SK-N-SH (cell line): ENCODE measurements around the gene WEE2. TPM values are rescaled to one million over a fixed set of nuclear protein-coding genes. Genes with fewer than 3 reads are reported as not detected.
A peak's percentile ranks its signal among the peaks of the same experiment; 100 is the strongest.

ENCODE experiments used
- CTCF ChIA-PET: fragments of 300-600, 350-600 bp; formaldehyde crosslinking; extraction: SDS; loops from one replicate; lab custom pipeline; 2021; lab: Yijun Ruan, JAX
- POLR2A ChIA-PET: fragments of 350-600 bp; sonication (Branson Sonifier 250); formaldehyde crosslinking; extraction: SDS; loops from one replicate; lab custom pipeline; 2020; ENCODE audit warnings: antibody characterized with exemption, inconsistent platforms; lab: Yijun Ruan, JAX
- DNase-seq: peaks from one replicate; pipeline ENCODE4 v3.0.0; 2012
- H2AFZ ChIP-seq: fragments of 200-600 bp; sonication (generic); 2 replicates; pipeline ENCODE4 v1.8.1; 2016; ENCODE audit warnings: antibody characterized with exemption, mild to moderate bottlenecking, low read depth
- H3F3A ChIP-seq: fragments of 200-600 bp; sonication (generic); replicated peaks from 2 replicates; pipeline ENCODE3; 2016; ENCODE audit warnings: antibody characterized with exemption, mild to moderate bottlenecking; ENCODE audit not compliant: insufficient read depth
- H3K27ac ChIP-seq, 2 experiments: fragments of 200-500 bp in 1 of 2; fragments of 200-600 bp in 1 of 2; sonication (Bioruptor generic) in 1 of 2; sonication (generic), shearing (Covaris generic) in 1 of 2; 2 replicates each; pipeline versions ENCODE4 v1.5.1 to v1.6.1; 2014 to 2016; ENCODE audit warnings: low read depth in 2 of 2, inconsistent platforms in 1 of 2, low read length in 1 of 2, mild to moderate bottlenecking in 1 of 2, mixed read lengths in 1 of 2
- H3K27me3 ChIP-seq: fragments of 200-600 bp; sonication (generic), shearing (Covaris generic); 2 replicates; pipeline ENCODE4 v1.6.1; 2016; ENCODE audit warnings: mixed run types; ENCODE audit not compliant: insufficient read depth
- H3K36me3 ChIP-seq, 2 experiments: fragments of 200-500 bp in 1 of 2; fragments of 200-600 bp in 1 of 2; sonication (Bioruptor generic) in 1 of 2; sonication (generic) in 1 of 2; replicated peaks in 1 of 2; 2 replicates each; pipeline versions ENCODE3 to v1.5.1; 2014 to 2016; ENCODE audit warnings: low read length in 1 of 2, mild to moderate bottlenecking in 1 of 2; ENCODE audit not compliant: insufficient read depth in 2 of 2, control insufficient read depth in 1 of 2
- H3K4me1 ChIP-seq, 2 experiments: fragments of 200-500 bp in 1 of 2; fragments of 200-600 bp in 1 of 2; sonication (Bioruptor generic) in 1 of 2; sonication (generic), shearing (Covaris generic) in 1 of 2; 2 replicates each; pipeline versions ENCODE4 v1.5.1 to v1.6.1; 2014 to 2016; ENCODE audit warnings: low read depth in 1 of 2, low read length in 1 of 2, mixed run types in 1 of 2; ENCODE audit not compliant: insufficient read depth in 2 of 2, control insufficient read depth in 1 of 2
- H3K4me2 ChIP-seq: fragments of 200-600 bp; sonication (generic), shearing (Covaris generic); 2 replicates; pipeline ENCODE4 v1.6.1; 2017; ENCODE audit warnings: mixed run types
- H3K4me3 ChIP-seq, 2 experiments: fragments of 200-500 bp in 1 of 2; fragments of 200-600 bp in 1 of 2; sonication (Bioruptor generic) in 1 of 2; sonication (generic), shearing (Covaris generic) in 1 of 2; 2 replicates each; pipeline versions ENCODE4 v1.5.1 to v1.8.1; 2014 to 2016; ENCODE audit warnings: low read depth in 2 of 2, inconsistent platforms in 1 of 2, low read length in 1 of 2, mild to moderate bottlenecking in 1 of 2, mixed read lengths in 1 of 2, moderate library complexity in 1 of 2
- H3K79me2 ChIP-seq: fragments of 200-600 bp; sonication (generic); 2 replicates; pipeline ENCODE4 v1.8.1; 2017; ENCODE audit warnings: mild to moderate bottlenecking; ENCODE audit not compliant: insufficient read depth
- H3K9ac ChIP-seq: fragments of 200-600 bp; sonication (generic); 2 replicates; pipeline ENCODE4 v1.6.1; 2017; ENCODE audit warnings: mixed run types
- H3K9me2 ChIP-seq: fragments of 200-600 bp; sonication (generic); 2 replicates; pipeline ENCODE4 v1.6.1; 2017; ENCODE audit warnings: mixed run types
- H3K9me3 ChIP-seq: fragments of 200-600 bp; sonication (generic); 2 replicates; pipeline ENCODE4 v1.6.1; 2017; ENCODE audit warnings: mixed run types, mild to moderate bottlenecking, moderate library complexity
- H4K20me1 ChIP-seq: fragments of 200-600 bp; sonication (generic); 2 replicates; pipeline ENCODE4 v1.6.1; 2017; ENCODE audit warnings: mild to moderate bottlenecking, mixed run types; ENCODE audit not compliant: insufficient read depth
- ELF1 ChIP-seq: IDR thresholded peaks from 2 replicates; pipeline ENCODE4 v1.4.0; 2012
- EP300 ChIP-seq, 2 experiments: IDR thresholded peaks; 2 replicates each; pipeline versions ENCODE4 v1.4.0 to v1.6.1; 2012; ENCODE audit warnings: borderline replicate concordance in 1 of 2, low read depth in 1 of 2, low read length in 1 of 2
- EZH2phosphoT487 ChIP-seq: fragments of 200-600 bp; sonication (generic); IDR thresholded peaks from 2 replicates; pipeline ENCODE4 v1.6.1; 2017; ENCODE audit warnings: low read depth, mixed run types, mild to moderate bottlenecking, antibody characterized with exemption, moderate library complexity, borderline replicate concordance
- FOSL2 ChIP-seq: IDR thresholded peaks from 2 replicates; pipeline ENCODE4 v1.4.0; 2012; ENCODE audit warnings: low read depth, mild to moderate bottlenecking, moderate library complexity, borderline replicate concordance
- FOXM1 ChIP-seq: IDR thresholded peaks from 2 replicates; pipeline ENCODE4 v1.4.0; 2012; ENCODE audit warnings: low read depth, mild to moderate bottlenecking
- GABPA ChIP-seq: IDR thresholded peaks from 2 replicates; pipeline ENCODE4 v1.4.0; 2012; ENCODE audit warnings: low read depth, mild to moderate bottlenecking
- MAX ChIP-seq: IDR thresholded peaks from 2 replicates; pipeline ENCODE4 v1.4.0; 2012; ENCODE audit warnings: low read depth
- NFIC ChIP-seq: IDR thresholded peaks from 2 replicates; pipeline ENCODE4 v1.4.0; 2012; ENCODE audit warnings: borderline replicate concordance
- NRF1 ChIP-seq: IDR thresholded peaks from 2 replicates; pipeline ENCODE4 v1.6.1; 2012; ENCODE audit warnings: low read depth, mild to moderate bottlenecking, low read length
- RXRA ChIP-seq: IDR thresholded peaks from 2 replicates; pipeline ENCODE4 v1.4.0; 2012; ENCODE audit warnings: low read depth, mild to moderate bottlenecking, borderline replicate concordance
- SIN3A ChIP-seq: IDR thresholded peaks from 2 replicates; pipeline ENCODE4 v1.6.1; 2012; ENCODE audit warnings: low read depth, mild to moderate bottlenecking, low read length, moderate library complexity, borderline replicate concordance
- USF1 ChIP-seq: IDR thresholded peaks from 2 replicates; pipeline ENCODE4 v1.4.0; 2012; ENCODE audit warnings: low read depth, borderline replicate concordance
- USF2 ChIP-seq: fragments of 150-350 bp; IDR thresholded peaks from 2 replicates; pipeline ENCODE4 v1.6.1; 2017; ENCODE audit warnings: antibody characterized with exemption, low read length, low read depth, borderline replicate concordance
- ZBTB33 ChIP-seq: IDR thresholded peaks from 2 replicates; pipeline ENCODE4 v1.4.0; 2012; ENCODE audit warnings: low read depth, borderline replicate concordance
- WGBS: methylation state at CpG from one replicate; pipeline ENCODE4 v1.1.6; 2017; ENCODE audit warnings: low lambda C conversion rate; 5-methylcytosine and 5-hydroxymethylcytosine counted together
- polyA plus RNA-seq, 3 experiments: library from polyadenylated mRNA; depleted of rRNA; stranded (reverse); fragments of >200 nt; gene quantifications; 2 replicates each; pipeline ENCODE4 v1.2.3, GENCODE V29; 2012

The WEE2 gene
- polyA plus RNA-seq, 1 of the 3 experiments (the other 2 are of a cell fraction): not detected

- Histone ChIP-seq H3K36me3 (no peaks in the 10 kb centered on the region), H3K4me2 (peak overlapping the region; percentile 3), H3K27me3 (no peaks in the 10 kb centered on the region), H3K4me3 (no peak overlapping the region), H2AFZ (peak overlapping the region; percentile 39; the same call in 1 of the 2 replicates), H3K9me2 (no peaks in the 10 kb centered on the region), H3K4me1 (peaks cover 0 to 11% of the 10 kb centered on the region in 2 experiments; a peak in 2 of 4 replicates), H3K9me3 (no peaks in the 10 kb centered on the region), H3K79me2 (peaks cover 11% of the 10 kb centered on the region), H3K9ac (no peak overlapping the region), H3F3A (peaks cover 4% of the 10 kb centered on the region), H3K27ac (peak overlapping the region in 1 of 2 experiments; percentile 42; a peak in 2 of 4 replicates), H4K20me1 (0 out of 2 replicates have a peak, but pooled peaks cover 4% of the 10 kb centered on the region)
- 58% methylated on average over 5 of the region's 5 CpGs for WGBS
- ChIA-PET POLR2A (no interaction called here), CTCF (interaction anchor here (1.0 to 1.7 kb wide), 3 partner anchors 13 to 55 kb away, joined by 3 to 4 read pairs (median 4); no protein-coding TSS in a partner anchor)
- peak; percentile 17; the same call in 1 of the 2 replicates for TF ChIP-seq FOSL2
- TF ChIP-seq USF2: no peak
- DNase-seq: no peak
Observed at GRCh38 chr7:141704741-141705140, 3.4 kb upstream of the WEE2 start.

- Histone ChIP-seq H2AFZ (no peak overlapping the region), H3K27ac (no peak overlapping the region), H3K79me2 (no peaks in the 10 kb centered on the region), H3F3A (peaks cover 4% of the 10 kb centered on the region), H3K9ac (no peak overlapping the region), H3K4me2 (no peak overlapping the region), H3K9me3 (no peaks in the 10 kb centered on the region), H3K36me3 (no peaks in the 10 kb centered on the region), H3K9me2 (no peaks in the 10 kb centered on the region), H4K20me1 (no peaks in the 10 kb centered on the region), H3K4me3 (no peak overlapping the region), H3K27me3 (no peaks in the 10 kb centered on the region), H3K4me1 (peaks cover 0 to 5% of the 10 kb centered on the region in 2 experiments; a peak in 2 of 4 replicates)
- CTCF ChIA-PET: no interaction called here
- TF ChIP-seq MAX (no peak), EP300 (IDR thresholded peaks at IDR 0.05; ENCODE audit: borderline replicate concordance in 1 of 2, low read depth in 1 of 2, low read length in 1 of 2) (no peak), USF1 (no peak)
- WGBS: 89% methylated on average over 1 of the region's 1 CpG
- POLR2A ChIA-PET: no interaction called here
- DNase-seq: no peak
Observed at GRCh38 chr7:141706239-141707064, 1.7 kb upstream of the WEE2 start.

GRCh38 chr7:141709318-141709717 lies 1.2 kb downstream of the WEE2 start:
- H3K27ac ChIP-seq: no peak overlapping the region
- H2AFZ ChIP-seq: no peak overlapping the region
- no peak overlapping the region for H3K4me2 ChIP-seq
- H4K20me1 ChIP-seq: no peaks in the 10 kb centered on the region
- peaks cover 4% of the 10 kb centered on the region for H3F3A ChIP-seq
- ChIA-PET CTCF (interaction anchor here (1.1 to 3.2 kb wide), 5 partner anchors 12 to 54 kb away, joined by 3 to 22 read pairs (median 5); partner anchors contain the start of gene SSBP1), POLR2A (no interaction called here)
- H3K9ac ChIP-seq: no peak overlapping the region
- no peaks in the 10 kb centered on the region for H3K79me2 ChIP-seq
- no peaks in the 10 kb centered on the region for H3K4me1 ChIP-seq
- WGBS: 75% methylated on average over 2 of the region's 2 CpGs
- no peak for DNase-seq
- no peaks in the 10 kb centered on the region for H3K9me3 ChIP-seq
- H3K36me3 ChIP-seq: peaks cover 0 to 4% of the 10 kb centered on the region in 2 experiments
- no peaks in the 10 kb centered on the region for H3K27me3 ChIP-seq
- no peaks in the 10 kb centered on the region for H3K9me2 ChIP-seq
- H3K4me3 ChIP-seq: no peak overlapping the region
- no peak for TF ChIP-seq ZBTB33
- TF ChIP-seq NRF1: no peak
- no peak for TF ChIP-seq SIN3A
- TF ChIP-seq NFIC: no peak
- TF ChIP-seq ELF1: no peak
- TF ChIP-seq USF1: no peak
- TF ChIP-seq FOXM1: no peak
- no peak for TF ChIP-seq GABPA
- TF ChIP-seq RXRA: no peak
- no peak for TF ChIP-seq EZH2phosphoT487
- no peak for TF ChIP-seq FOSL2
